Activated naive CD8-positive, alpha-beta T cell (primary cell): ENCODE measurements around the gene TRIM39.

ENCODE experiments used
- H3K27ac Mint-ChIP-seq: one replicate; pipeline ENCODE4 v1.8.0; 2021; ENCODE audit warnings: mixed read lengths
- H3K27me3 Mint-ChIP-seq: one replicate; pipeline ENCODE4 v1.8.0; 2021; ENCODE audit warnings: mixed read lengths
- H3K36me3 Mint-ChIP-seq: one replicate; pipeline ENCODE4 v1.8.0; 2021; ENCODE audit warnings: mixed read lengths
- H3K4me1 Mint-ChIP-seq: one replicate; pipeline ENCODE4 v1.8.0; 2021; ENCODE audit warnings: low read depth, mixed read lengths
- H3K4me3 Mint-ChIP-seq: one replicate; pipeline ENCODE4 v1.8.0; 2021; ENCODE audit warnings: mild to moderate bottlenecking, mixed read lengths
- H3K9me3 Mint-ChIP-seq: one replicate; pipeline ENCODE4 v1.8.0; 2021; ENCODE audit warnings: low read depth, mixed read lengths

Gene TRIM39

GRCh38 chr6:30344191-30344867 lies 17.6 kb downstream of the TRIM39 start:
- Mint-ChIP-seq H3K4me3 (peak overlapping the region; percentile 91), H3K27ac (peak overlapping the region; percentile 91), H3K4me1 (peaks cover 26% of the 10 kb centered on the region), H3K27me3 (no peaks in the 10 kb centered on the region), H3K36me3 (peaks cover 7% of the 10 kb centered on the region), H3K9me3 (no peaks in the 10 kb centered on the region)

GRCh38 chr6:30344868-30345671 lies 18.3 kb downstream of the TRIM39 start, which contains the start of gene RPP21:
TSS of gene RPP21 (plus strand) at chr6:30345156. CDS start at chr6:30345172, 16 bp downstream.
- no peaks in the 10 kb centered on the region for H3K9me3 Mint-ChIP-seq
- H3K27ac Mint-ChIP-seq = peak within 1 kb of the TSS; percentile 91
- H3K27me3 Mint-ChIP-seq = no peaks in the 10 kb centered on the region
- peaks cover 7% of the 10 kb centered on the region for H3K36me3 Mint-ChIP-seq
- peak within 1 kb of the TSS; percentile 91 for H3K4me3 Mint-ChIP-seq
- peaks cover 28% of the 10 kb centered on the region for H3K4me1 Mint-ChIP-seq

GRCh38 chr6:30345852-30346251 lies 19.1 kb downstream of the TRIM39 start:
- peaks cover 23% of the 10 kb centered on the region for H3K4me1 Mint-ChIP-seq
- no peaks in the 10 kb centered on the region for H3K27me3 Mint-ChIP-seq
- H3K4me3 Mint-ChIP-seq = peak overlapping the region; percentile 91
- peaks cover 5% of the 10 kb centered on the region for H3K36me3 Mint-ChIP-seq
- H3K9me3 Mint-ChIP-seq = no peaks in the 10 kb centered on the region
- H3K27ac Mint-ChIP-seq = peak overlapping the region; percentile 72

- H3K4me1 Mint-ChIP-seq = peaks cover 34% of the 10 kb centered on the region
- H3K27ac Mint-ChIP-seq = no peak overlapping the region
These were observed 22.2 kb downstream of the TRIM39 start for GRCh38 chr6:30348957-30349356.

GRCh38 chr6:30349421-30350177 lies 22.9 kb downstream of the TRIM39 start:
- H3K27ac Mint-ChIP-seq = no peak overlapping the region
- H3K9me3 Mint-ChIP-seq = no peaks in the 10 kb centered on the region
- peaks cover 15% of the 10 kb centered on the region for H3K36me3 Mint-ChIP-seq
- no peaks in the 10 kb centered on the region for H3K27me3 Mint-ChIP-seq
- H3K4me1 Mint-ChIP-seq = peaks cover 33% of the 10 kb centered on the region
- H3K4me3 Mint-ChIP-seq = no peak overlapping the region

More at GRCh38 chr6:30348957-30349356, 22.2 kb downstream of the TRIM39 start:
- Mint-ChIP-seq H3K9me3 (no peaks in the 10 kb centered on the region), H3K27me3 (no peaks in the 10 kb centered on the region), H3K36me3 (peaks cover 15% of the 10 kb centered on the region), H3K4me3 (no peak overlapping the region)

GRCh38 chr6:30350524-30350923 lies 23.8 kb downstream of the TRIM39 start:
- Mint-ChIP-seq H3K9me3 (no peaks in the 10 kb centered on the region), H3K4me3 (no peak overlapping the region), H3K36me3 (peaks cover 15% of the 10 kb centered on the region), H3K4me1 (peaks cover 30% of the 10 kb centered on the region), H3K27ac (no peak overlapping the region), H3K27me3 (peaks cover 1% of the 10 kb centered on the region)

GRCh38 chr6:30352550-30352949 lies 25.8 kb downstream of the TRIM39 start:
- H3K27me3 Mint-ChIP-seq = peaks cover 6% of the 10 kb centered on the region
- H3K9me3 Mint-ChIP-seq = no peaks in the 10 kb centered on the region
- peaks cover 13% of the 10 kb centered on the region for H3K36me3 Mint-ChIP-seq
- H3K4me3 Mint-ChIP-seq = no peak overlapping the region
- H3K4me1 Mint-ChIP-seq = peaks cover 21% of the 10 kb centered on the region
- H3K27ac Mint-ChIP-seq = no peak overlapping the region

GRCh38 chr6:30355281-30355680 lies 28.6 kb downstream of the TRIM39 start:
- no peak overlapping the region for H3K27ac Mint-ChIP-seq
- H3K27me3 Mint-ChIP-seq = peaks cover 20% of the 10 kb centered on the region
- peaks cover 10% of the 10 kb centered on the region for H3K36me3 Mint-ChIP-seq
- no peaks in the 10 kb centered on the region for H3K9me3 Mint-ChIP-seq
- peaks cover 14% of the 10 kb centered on the region for H3K4me1 Mint-ChIP-seq
- H3K4me3 Mint-ChIP-seq = no peak overlapping the region

GRCh38 chr6:30356536-30356935 lies 29.8 kb downstream of the TRIM39 start:
- H3K4me1 Mint-ChIP-seq = peaks cover 12% of the 10 kb centered on the region
- no peak overlapping the region for H3K4me3 Mint-ChIP-seq
- peaks cover 29% of the 10 kb centered on the region for H3K27me3 Mint-ChIP-seq
- H3K27ac Mint-ChIP-seq = no peak overlapping the region
- no peaks in the 10 kb centered on the region for H3K9me3 Mint-ChIP-seq
- peaks cover 10% of the 10 kb centered on the region for H3K36me3 Mint-ChIP-seq

GRCh38 chr6:30357678-30358540 lies 31.2 kb downstream of the TRIM39 start:
- Mint-ChIP-seq H3K4me1 (peaks cover 4% of the 10 kb centered on the region), H3K36me3 (peaks cover 5% of the 10 kb centered on the region), H3K27ac (no peak overlapping the region), H3K9me3 (peaks cover 3% of the 10 kb centered on the region), H3K27me3 (peaks cover 40% of the 10 kb centered on the region), H3K4me3 (peak overlapping the region; percentile 88)

GRCh38 chr6:30359276-30359675 lies 32.5 kb downstream of the TRIM39 start:
- Mint-ChIP-seq H3K4me1 (peaks cover 4% of the 10 kb centered on the region), H3K27me3 (peaks cover 46% of the 10 kb centered on the region), H3K4me3 (no peak overlapping the region)

GRCh38 chr6:30360139-30360538 lies 33.4 kb downstream of the TRIM39 start:
- H3K4me1 Mint-ChIP-seq = peaks cover 4% of the 10 kb centered on the region
- peaks cover 46% of the 10 kb centered on the region for H3K27me3 Mint-ChIP-seq
- H3K27ac Mint-ChIP-seq = no peak overlapping the region
- H3K4me3 Mint-ChIP-seq = no peak overlapping the region
- H3K36me3 Mint-ChIP-seq = peaks cover 2% of the 10 kb centered on the region
- H3K9me3 Mint-ChIP-seq = peaks cover 3% of the 10 kb centered on the region

More at GRCh38 chr6:30359276-30359675, 32.5 kb downstream of the TRIM39 start:
- Mint-ChIP-seq H3K36me3 (peaks cover 2% of the 10 kb centered on the region), H3K27ac (no peak overlapping the region), H3K9me3 (peaks cover 3% of the 10 kb centered on the region)

GRCh38 chr6:30361661-30362060 lies 34.9 kb downstream of the TRIM39 start:
- H3K27me3 Mint-ChIP-seq = peaks cover 53% of the 10 kb centered on the region
- peaks cover 4% of the 10 kb centered on the region for H3K4me1 Mint-ChIP-seq
- peaks cover 3% of the 10 kb centered on the region for H3K9me3 Mint-ChIP-seq
- no peak overlapping the region for H3K27ac Mint-ChIP-seq
- H3K4me3 Mint-ChIP-seq = no peak overlapping the region
- H3K36me3 Mint-ChIP-seq = peaks cover 2% of the 10 kb centered on the region

GRCh38 chr6:30363459-30363858 lies 36.7 kb downstream of the TRIM39 start:
- H3K36me3 Mint-ChIP-seq = peaks cover 2% of the 10 kb centered on the region
- H3K4me1 Mint-ChIP-seq = no peaks in the 10 kb centered on the region
- no peak overlapping the region for H3K27ac Mint-ChIP-seq
- no peak overlapping the region for H3K4me3 Mint-ChIP-seq
- H3K27me3 Mint-ChIP-seq = peaks cover 46% of the 10 kb centered on the region
- peaks cover 3% of the 10 kb centered on the region for H3K9me3 Mint-ChIP-seq
